CD4-positive, CD25-positive, alpha-beta regulatory T cell (primary cell): ENCODE data around the gene TMEM50A. TPM values are rescaled to one million over a fixed set of nuclear protein-coding genes. Genes with fewer than 3 reads are reported as not detected.
"Not testable (repeated sequence)": the region's sequence is repeated elsewhere in the genome, so short reads cannot be mapped to it uniquely, and the experiment has no call there.

Experiments used
- ATAC-seq, 2 donors: fragments of 150-1000 bp; cut with Tn5 transposase; one replicate each; pipeline ENCODE4 v1.10.0; 2021; ENCODE audit warnings: low read depth in 2 of 2, moderate number of reproducible peaks in 2 of 2, moderate library complexity in 1 of 2
- DNase-seq, 3 donors: peaks; one replicate each; pipeline versions ENCODE4 v3.0.0 to v3.0.0-alpha.2; 2012 to 2022; ENCODE audit warnings: mixed read lengths in 1 of 3
- H3K27ac ChIP-seq: one replicate; pipeline ENCODE4 v1.7.0; 2013; ENCODE audit warnings: mild to moderate bottlenecking, low read length; ENCODE audit not compliant: insufficient read depth, poor library complexity, severe bottlenecking
- H3K27me3 ChIP-seq: one replicate; pipeline ENCODE4 v1.7.0; 2013; ENCODE audit warnings: low read length; ENCODE audit not compliant: control insufficient read depth, insufficient read depth
- H3K36me3 ChIP-seq: one replicate; pipeline ENCODE4 v1.7.0; 2013; ENCODE audit warnings: mild to moderate bottlenecking, low read length, moderate library complexity; ENCODE audit not compliant: control insufficient read depth, insufficient read depth
- H3K4me1 ChIP-seq: 2 replicates; pipeline ENCODE4 v1.7.0; 2013; ENCODE audit warnings: mild to moderate bottlenecking, low read length; ENCODE audit not compliant: insufficient read depth, control insufficient read depth, poor library complexity, severe bottlenecking
- H3K4me3 ChIP-seq: one replicate; pipeline ENCODE4 v1.7.0; 2013; ENCODE audit warnings: low read depth, mild to moderate bottlenecking, low read length, moderate library complexity
- H3K9me3 ChIP-seq, 2 experiments: 1 replicate in 1 of 2; 2 replicates in 1 of 2; pipeline ENCODE4 v1.7.0; 2013; ENCODE audit warnings: low read length in 2 of 2, mild to moderate bottlenecking in 1 of 2, moderate library complexity in 1 of 2; ENCODE audit not compliant: control insufficient read depth in 2 of 2
- H3K27ac Mint-ChIP-seq, 3 donors: one replicate each; pipeline ENCODE4 v1.8.0; 2020 to 2022; ENCODE audit warnings: mild to moderate bottlenecking in 3 of 3, mixed read lengths in 3 of 3, moderate library complexity in 2 of 3
- H3K27me3 Mint-ChIP-seq: one replicate; pipeline ENCODE4 v1.8.0; 2022; ENCODE audit warnings: mild to moderate bottlenecking, mixed read lengths
- H3K36me3 Mint-ChIP-seq: one replicate; pipeline ENCODE4 v1.8.0; 2020; ENCODE audit warnings: mixed read lengths
- H3K4me1 Mint-ChIP-seq, 4 donors: one replicate each; pipeline ENCODE4 v1.8.0; 2020 to 2022; ENCODE audit warnings: mixed read lengths in 4 of 4, mild to moderate bottlenecking in 1 of 4
- H3K4me3 Mint-ChIP-seq, 4 donors: one replicate each; pipeline ENCODE4 v1.8.0; 2020 to 2022; ENCODE audit warnings: mild to moderate bottlenecking in 4 of 4, mixed read lengths in 4 of 4, moderate library complexity in 3 of 4
- H3K9me3 Mint-ChIP-seq, 7 donors: one replicate each; pipeline ENCODE4 v1.8.0; 2020 to 2022; ENCODE audit warnings: mixed read lengths in 7 of 7, mild to moderate bottlenecking in 3 of 7, moderate library complexity in 2 of 7
- polyA plus RNA-seq, 4 donors: library from polyadenylated mRNA; unstranded; fragments of 300-500 nt; fragmentation: Illumina TruSeq; gene quantifications; one replicate each; pipeline ENCODE4 v1.2.3, GENCODE V29; 2021
- total RNA-seq: library from RNA; stranded (reverse); gene quantifications from one replicate; pipeline ENCODE4 v1.2.3, GENCODE V29; 2022

The TMEM50A gene
- total and polyA plus RNA-seq, 5 donors from 2014 or later = 127 to 326 (median 238) TPM

GRCh38 chr1:25302330-25302729 is 35.8 kb upstream of the TMEM50A start:
- not testable (repeated sequence) for H3K36me3 ChIP-seq, H3K4me1 Mint-ChIP-seq, H3K27me3 Mint-ChIP-seq, DNase-seq, H3K27ac Mint-ChIP-seq, ATAC-seq, H3K36me3 Mint-ChIP-seq, H3K27me3 ChIP-seq, H3K9me3 Mint-ChIP-seq, H3K4me3 Mint-ChIP-seq, H3K4me1 ChIP-seq, H3K9me3 ChIP-seq, H3K4me3 ChIP-seq, H3K27ac ChIP-seq

- ATAC-seq, H3K4me1 Mint-ChIP-seq: not testable (repeated sequence)
Observed at GRCh38 chr1:25304936-25305335, 33.2 kb upstream of the TMEM50A start.

GRCh38 chr1:25308168-25308567 is 30.0 kb upstream of the TMEM50A start:
- not testable (repeated sequence) for DNase-seq, H3K27me3 Mint-ChIP-seq, H3K4me3 Mint-ChIP-seq, H3K9me3 ChIP-seq, H3K27me3 ChIP-seq, H3K36me3 Mint-ChIP-seq, H3K4me3 ChIP-seq, H3K4me1 Mint-ChIP-seq, H3K27ac Mint-ChIP-seq, H3K9me3 Mint-ChIP-seq, H3K36me3 ChIP-seq, H3K4me1 ChIP-seq, H3K27ac ChIP-seq, ATAC-seq

More at GRCh38 chr1:25304936-25305335, 33.2 kb upstream of the TMEM50A start:
- H3K27ac Mint-ChIP-seq = peak overlapping the region in 2 of 3 donors; percentile 28 to 75
- not testable (repeated sequence) for H3K4me3 Mint-ChIP-seq, H3K4me3 ChIP-seq, H3K27me3 Mint-ChIP-seq, H3K27ac ChIP-seq, H3K9me3 ChIP-seq, H3K4me1 ChIP-seq, H3K9me3 Mint-ChIP-seq, H3K36me3 ChIP-seq, DNase-seq, H3K36me3 Mint-ChIP-seq, H3K27me3 ChIP-seq

- not testable (repeated sequence) for H3K4me1 ChIP-seq, H3K36me3 ChIP-seq, H3K27me3 Mint-ChIP-seq, H3K9me3 ChIP-seq, H3K4me1 Mint-ChIP-seq, H3K9me3 Mint-ChIP-seq, H3K4me3 ChIP-seq, H3K27me3 ChIP-seq, H3K4me3 Mint-ChIP-seq, ATAC-seq, DNase-seq, H3K27ac ChIP-seq
- H3K36me3 Mint-ChIP-seq = peaks cover 13% of the 10 kb centered on the region
- H3K27ac Mint-ChIP-seq = peak overlapping the region in 1 of 3 donors; percentile 54
Observed at GRCh38 chr1:25309085-25309484, 29.0 kb upstream of the TMEM50A start.

- H3K4me3 ChIP-seq, ATAC-seq, H3K36me3 ChIP-seq, H3K9me3 ChIP-seq, H3K27me3 Mint-ChIP-seq, H3K27me3 ChIP-seq, H3K27ac Mint-ChIP-seq, H3K27ac ChIP-seq, H3K4me1 ChIP-seq, H3K4me3 Mint-ChIP-seq, H3K4me1 Mint-ChIP-seq, H3K9me3 Mint-ChIP-seq, DNase-seq: not testable (repeated sequence)
- H3K36me3 Mint-ChIP-seq = peaks cover 16% of the 10 kb centered on the region
Observed at GRCh38 chr1:25309486-25309885, 28.6 kb upstream of the TMEM50A start.

- not testable (repeated sequence) for H3K27ac Mint-ChIP-seq, H3K27me3 ChIP-seq, H3K27me3 Mint-ChIP-seq, H3K9me3 ChIP-seq, H3K4me1 ChIP-seq, H3K36me3 ChIP-seq, H3K4me3 ChIP-seq, H3K9me3 Mint-ChIP-seq, ATAC-seq, H3K27ac ChIP-seq, H3K4me3 Mint-ChIP-seq
- peaks cover 0 to 11% (median 6%) of the 10 kb centered on the region in 4 donors for H3K4me1 Mint-ChIP-seq
- DNase-seq = peak in 1 of 3 donors; percentile 11
- peaks cover 12% of the 10 kb centered on the region for H3K36me3 Mint-ChIP-seq
Observed at GRCh38 chr1:25312806-25313470, 25.2 kb upstream of the TMEM50A start.

GRCh38 chr1:25320314-25320938 is 17.7 kb upstream of the TMEM50A start:
- ATAC-seq, H3K4me3 ChIP-seq, H3K27ac Mint-ChIP-seq, H3K9me3 Mint-ChIP-seq, H3K27me3 Mint-ChIP-seq, DNase-seq, H3K27me3 ChIP-seq, H3K4me1 Mint-ChIP-seq, H3K36me3 ChIP-seq, H3K36me3 Mint-ChIP-seq, H3K4me3 Mint-ChIP-seq, H3K9me3 ChIP-seq, H3K27ac ChIP-seq, H3K4me1 ChIP-seq: not testable (repeated sequence)

- not testable (repeated sequence) for DNase-seq, H3K4me3 Mint-ChIP-seq, H3K27ac Mint-ChIP-seq, H3K9me3 ChIP-seq, H3K36me3 Mint-ChIP-seq, H3K36me3 ChIP-seq, H3K27me3 Mint-ChIP-seq, H3K27me3 ChIP-seq, H3K4me1 Mint-ChIP-seq, H3K4me3 ChIP-seq, ATAC-seq, H3K4me1 ChIP-seq, H3K27ac ChIP-seq, H3K9me3 Mint-ChIP-seq
Observed at GRCh38 chr1:25322127-25322526, 16.0 kb upstream of the TMEM50A start.
